MCF 10A (cell line): Measurements from ENCODE around the gene FGD5. TPM values are rescaled to one million over a fixed set of nuclear protein-coding genes. Genes with fewer than 3 reads are reported as not detected.
A peak's percentile ranks its signal among the peaks of the same experiment; 100 is the strongest.

Experiments used
- BruUV-seq: library from RNA; stranded (reverse); fragments of 400-500 nt; replicated peaks from 2 replicates; lab custom pipeline; 2021; lab: Mats Ljungman, UMichigan
- CTCF ChIA-PET: fragments of 300-600 bp; sonication (Branson Sonifier 250); formaldehyde crosslinking; extraction: SDS; loops from one replicate; lab custom pipeline; 2021; ENCODE audit warnings: antibody characterized with exemption, inconsistent platforms; lab: Yijun Ruan, JAX
- POLR2A ChIA-PET: fragments of 300-600, 350-650 bp; sonication (Branson Sonifier 250); formaldehyde crosslinking; extraction: SDS; loops from one replicate; lab custom pipeline; 2020; ENCODE audit warnings: antibody characterized with exemption, inconsistent platforms; lab: Yijun Ruan, JAX
- DNase-seq: peaks from one replicate; pipeline ENCODE4 v3.0.0-alpha.2; 2018; ENCODE audit not compliant: unreplicated experiment
- H3K27ac Mint-ChIP-seq: one replicate; pipeline ENCODE4 v1.8.0; 2022; ENCODE audit warnings: mild to moderate bottlenecking, low read depth, mixed read lengths; ENCODE audit not compliant: unreplicated experiment
- H3K27me3 Mint-ChIP-seq: one replicate; pipeline ENCODE4 v1.8.0; 2022; ENCODE audit warnings: mixed read lengths; ENCODE audit not compliant: insufficient read depth, unreplicated experiment
- H3K36me3 Mint-ChIP-seq: one replicate; pipeline ENCODE4 v1.8.0; 2022; ENCODE audit warnings: mild to moderate bottlenecking, moderate library complexity, mixed read lengths; ENCODE audit not compliant: insufficient read depth, unreplicated experiment
- H3K4me1 Mint-ChIP-seq: one replicate; pipeline ENCODE4 v1.8.0; 2022; ENCODE audit warnings: mixed read lengths; ENCODE audit not compliant: insufficient read depth, unreplicated experiment
- H3K4me3 Mint-ChIP-seq: one replicate; pipeline ENCODE4 v1.8.0; 2022; ENCODE audit warnings: mild to moderate bottlenecking, moderate library complexity, mixed read lengths; ENCODE audit not compliant: unreplicated experiment
- H3K9me3 Mint-ChIP-seq: one replicate; pipeline ENCODE4 v1.8.0; 2022; ENCODE audit warnings: mixed read lengths; ENCODE audit not compliant: unreplicated experiment
- intact Hi-C: fragments of 100-400 bp; cut with micrococcal nuclease; formaldehyde crosslinking; loops from 2 replicates; pipeline ENCODE4 v1.14.1; 2022
- total RNA-seq: library from RNA; stranded (reverse); gene quantifications from 2 replicates; pipeline ENCODE4 v1.2.3, GENCODE V29; 2022
- TF ChIP-seq, protein P1 (sequence below): fragments of 200-600 bp; IDR thresholded peaks from one replicate; pipeline ENCODE4 v1.8.0; 2022; ENCODE audit warnings: antibody characterized with exemption, mild to moderate bottlenecking; ENCODE audit not compliant: unreplicated experiment

Gene FGD5
- total RNA-seq, 1 experiment from 2014 or later = not detected

DNA sequence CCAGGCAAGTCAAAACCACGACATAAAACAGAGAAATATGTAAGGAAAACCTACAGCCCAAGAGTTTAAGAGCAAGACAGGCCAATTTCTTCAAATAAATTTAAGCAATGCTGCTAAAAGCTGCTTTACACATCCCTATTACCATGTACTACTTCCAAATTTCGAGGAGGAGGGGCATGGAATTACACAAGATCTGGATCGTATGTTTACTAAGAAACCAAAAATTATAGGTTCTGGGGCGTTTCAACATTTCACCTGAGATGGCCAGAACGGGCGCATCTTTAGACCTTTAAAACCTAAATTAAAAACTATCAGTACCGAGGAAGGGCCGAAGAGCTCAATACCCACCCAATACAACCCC, 128.0 kb downstream of the FGD5 start:
- no peaks in the 10 kb centered on the region for H3K27me3 Mint-ChIP-seq
- peaks cover 24% of the 10 kb centered on the region for H3K4me1 Mint-ChIP-seq
- POLR2A ChIA-PET = interaction anchor here (0.6 to 2.7 kb wide), 19 partner anchors 9 to 822 kb away, joined by 3 to 13 read pairs (median 5); partner anchors contain the start of genes CAPN7, CCDC174, CHCHD4 and MRPS25
- TF ChIP-seq, protein P1, sequence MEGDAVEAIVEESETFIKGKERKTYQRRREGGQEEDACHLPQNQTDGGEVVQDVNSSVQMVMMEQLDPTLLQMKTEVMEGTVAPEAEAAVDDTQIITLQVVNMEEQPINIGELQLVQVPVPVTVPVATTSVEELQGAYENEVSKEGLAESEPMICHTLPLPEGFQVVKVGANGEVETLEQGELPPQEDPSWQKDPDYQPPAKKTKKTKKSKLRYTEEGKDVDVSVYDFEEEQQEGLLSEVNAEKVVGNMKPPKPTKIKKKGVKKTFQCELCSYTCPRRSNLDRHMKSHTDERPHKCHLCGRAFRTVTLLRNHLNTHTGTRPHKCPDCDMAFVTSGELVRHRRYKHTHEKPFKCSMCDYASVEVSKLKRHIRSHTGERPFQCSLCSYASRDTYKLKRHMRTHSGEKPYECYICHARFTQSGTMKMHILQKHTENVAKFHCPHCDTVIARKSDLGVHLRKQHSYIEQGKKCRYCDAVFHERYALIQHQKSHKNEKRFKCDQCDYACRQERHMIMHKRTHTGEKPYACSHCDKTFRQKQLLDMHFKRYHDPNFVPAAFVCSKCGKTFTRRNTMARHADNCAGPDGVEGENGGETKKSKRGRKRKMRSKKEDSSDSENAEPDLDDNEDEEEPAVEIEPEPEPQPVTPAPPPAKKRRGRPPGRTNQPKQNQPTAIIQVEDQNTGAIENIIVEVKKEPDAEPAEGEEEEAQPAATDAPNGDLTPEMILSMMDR = no peak
- BruUV-seq = TSS peak; percentile 38
- peak overlapping the region; percentile 99 for H3K27ac Mint-ChIP-seq
- peaks cover 41% of the 10 kb centered on the region for H3K36me3 Mint-ChIP-seq
- no peaks in the 10 kb centered on the region for H3K9me3 Mint-ChIP-seq
- H3K4me3 Mint-ChIP-seq = peak overlapping the region; percentile 99
- intact Hi-C loops = no loop called here
- peak; percentile 21 for DNase-seq
- CTCF ChIA-PET = interaction anchor here (0.7 to 1.6 kb wide), 6 partner anchors 10 to 1441 kb away, joined by 3 to 5 read pairs (median 3); no protein-coding TSS in a partner anchor

DNA sequence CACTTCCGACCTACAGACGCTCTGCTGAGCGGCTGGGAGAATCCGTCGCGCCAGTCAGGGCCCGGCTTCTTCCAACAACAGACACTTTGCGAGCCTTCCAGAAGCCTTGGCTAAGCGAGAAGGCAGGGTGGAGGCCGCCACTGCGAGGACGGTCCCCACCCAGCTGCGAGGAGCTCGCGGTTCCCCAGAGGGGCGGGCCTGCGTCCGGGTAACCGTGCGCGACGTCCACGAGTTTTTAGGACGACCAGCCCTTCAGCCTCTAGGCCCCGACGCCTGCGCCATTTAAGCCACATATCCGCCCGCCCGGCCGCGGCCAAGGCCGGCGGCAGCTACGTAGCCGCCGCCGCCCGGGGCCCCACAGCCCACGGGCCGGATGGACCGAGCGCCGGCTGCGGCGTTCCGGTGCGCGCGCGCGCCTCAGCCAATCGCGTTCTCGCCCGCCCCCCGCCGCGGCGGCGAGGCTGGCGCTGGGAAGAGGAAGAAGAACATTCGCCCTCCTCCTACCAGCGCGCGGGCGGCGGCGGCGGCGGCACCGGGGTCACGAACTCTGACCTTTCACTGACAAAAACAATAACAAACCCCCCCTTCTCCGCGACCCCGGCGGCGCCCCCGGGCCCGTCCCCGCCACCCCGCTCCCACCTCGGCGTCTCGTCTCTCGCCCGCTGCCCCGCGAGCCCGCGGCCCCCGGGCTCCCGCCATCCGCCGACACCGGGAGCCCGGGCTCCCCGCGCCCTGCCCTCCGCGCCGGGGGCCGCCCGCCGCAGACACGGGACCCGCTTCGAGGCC, 128.5 kb downstream of the FGD5 start, which contains the start of gene NR2C2:
TSS of gene NR2C2 (plus strand) at position 484 of the 786 bp plus-strand sequence. CDS start 56,332 bp downstream, outside the sequence.
- no peaks in the 10 kb centered on the region for H3K27me3 Mint-ChIP-seq
- intact Hi-C loops = no loop called here
- H3K27ac Mint-ChIP-seq = peak within 1 kb of the TSS; percentile 99
- ChIA-PET CTCF (interaction anchor here (0.7 to 1.6 kb wide), 5 partner anchors 10 to 1440 kb away, joined by 3 to 4 read pairs (median 3); no protein-coding TSS in a partner anchor), POLR2A (interaction anchor here (0.6 to 2.7 kb wide), 19 partner anchors 9 to 823 kb away, joined by 3 to 13 read pairs (median 5); partner anchors contain the start of genes CAPN7, CCDC174, CHCHD4 and MRPS25)
- peaks cover 24% of the 10 kb centered on the region for H3K4me1 Mint-ChIP-seq
- TF ChIP-seq, protein P1 = no peak
- peaks cover 41% of the 10 kb centered on the region for H3K36me3 Mint-ChIP-seq
- peak within 1 kb of the TSS; percentile 99 for H3K4me3 Mint-ChIP-seq
- no peaks in the 10 kb centered on the region for H3K9me3 Mint-ChIP-seq
- peak; percentile 79 for DNase-seq
- no TSS peak for BruUV-seq

DNA sequence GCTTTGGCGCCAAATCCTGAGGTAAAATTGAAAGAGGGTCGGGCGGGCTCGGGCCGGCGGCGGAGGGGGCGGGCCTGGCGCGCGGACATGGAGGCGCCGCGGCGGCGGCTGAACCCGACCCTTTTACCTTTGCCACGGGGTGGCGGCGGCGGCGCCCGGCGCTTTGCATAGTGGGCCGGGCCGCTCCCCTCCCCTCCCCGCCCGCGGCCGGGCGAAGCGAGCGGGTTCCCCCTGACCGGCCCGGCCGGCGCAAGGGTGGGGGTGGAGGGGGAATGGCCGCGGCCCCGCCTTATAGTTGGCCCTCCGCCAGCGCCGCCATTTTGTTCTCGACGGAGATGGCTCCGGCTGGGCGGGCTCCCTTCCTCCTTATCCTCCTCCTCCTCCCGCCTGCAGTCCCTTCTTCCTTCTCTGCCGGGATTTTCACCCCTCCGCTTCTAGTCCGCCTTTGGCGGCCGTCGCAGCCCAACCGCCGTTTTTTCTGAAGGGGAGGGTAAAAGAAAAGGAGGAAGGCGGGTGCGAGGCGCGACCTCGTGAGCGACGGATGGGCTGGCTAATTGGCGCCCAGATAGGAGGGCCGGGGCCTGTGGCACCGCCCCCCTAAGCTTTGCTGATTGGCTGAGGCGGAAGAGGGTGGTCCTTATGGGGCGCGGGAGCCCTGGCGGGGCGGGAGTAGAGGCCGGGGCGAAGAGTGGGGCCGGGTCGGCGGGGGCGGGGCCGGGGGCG, 129.3 kb downstream of the FGD5 start:
- TF ChIP-seq, protein P1 = no peak
- Mint-ChIP-seq H3K4me3 (peak overlapping the region; percentile 99), H3K4me1 (peaks cover 24% of the 10 kb centered on the region), H3K27ac (peak overlapping the region; percentile 99), H3K27me3 (no peaks in the 10 kb centered on the region), H3K9me3 (no peaks in the 10 kb centered on the region), H3K36me3 (peaks cover 38% of the 10 kb centered on the region)
- POLR2A ChIA-PET = interaction anchor here (0.8 to 2.7 kb wide), 19 partner anchors 8 to 804 kb away, joined by 3 to 13 read pairs (median 5); partner anchors contain the start of genes CAPN7, CCDC174, MRPS25 and XPC
- CTCF ChIA-PET = interaction anchor here (0.8 to 1.6 kb wide), 2 partner anchors 25 to 1982 kb away, joined by 3 to 4 read pairs; no protein-coding TSS in a partner anchor
- no TSS peak for BruUV-seq
- peak; percentile 95 for DNase-seq
- intact Hi-C loops = no loop called here
